Esophagus squamous epithelium (tissue), 4 donors: ENCODE results near the gene HAO2.

Experiments
- CTCF ChIP-seq, 6 experiments: fragments of 450-650 bp in 4 of 6; fragments of 200-600 bp in 2 of 6; sonication (generic) in 2 of 6; IDR thresholded peaks; one replicate each; pipeline ENCODE4 v1.5.1; 2016 to 2019; ENCODE audit warnings: antibody characterized with exemption in 6 of 6, mild to moderate bottlenecking in 4 of 6, moderate library complexity in 4 of 6
- POLR2A ChIP-seq, 4 donors: fragments of 450-650 bp; IDR thresholded peaks; one replicate each; pipeline ENCODE4 v1.6.1; 2017; ENCODE audit warnings: antibody characterized with exemption in 4 of 4, mild to moderate bottlenecking in 4 of 4, moderate library complexity in 3 of 4

DNA sequence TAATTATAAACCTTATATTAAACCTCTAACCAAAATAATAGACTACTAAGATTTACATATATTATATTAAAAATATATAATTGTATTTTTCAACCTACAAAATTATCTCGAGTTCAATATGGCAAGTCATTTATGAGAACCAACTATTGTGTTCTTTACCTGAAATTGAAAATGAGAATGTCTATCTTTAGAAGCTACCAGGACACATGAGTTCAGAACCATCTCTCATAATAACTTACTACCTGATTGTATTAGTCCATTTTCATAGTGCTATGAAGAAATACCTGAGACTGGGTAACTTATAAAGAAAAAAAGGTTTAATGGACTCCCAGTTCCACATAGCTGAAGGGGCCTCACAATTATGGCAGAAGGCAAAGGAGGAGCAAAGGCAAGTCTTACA, 6.8 kb downstream of the HAO2 start:
- TF ChIP-seq CTCF (IDR thresholded peaks at IDR 0.05) (no peak), POLR2A (IDR thresholded peaks at IDR 0.05) (no peak)
